GM13976 (cell line): ENCODE results near the gene TRIM65.

ENCODE experiments used
- DNase-seq: peaks from one replicate; pipeline ENCODE4 v3.0.0; 2012; ENCODE audit warnings: low spot score
- in situ Hi-C: fragments of 300-500 bp; cut with MboI; formaldehyde crosslinking; loops from one replicate; pipeline ENCODE4 v1.12.0; 2022; ENCODE audit warnings: low sequenced_read_pairs, mixed read lengths, inconsistent platforms; ENCODE audit not compliant: unreplicated experiment
- TF ChIP-seq, protein P1 (sequence below): IDR thresholded peaks from 2 replicates; pipeline ENCODE4 v1.5.1; 2012; ENCODE audit warnings: borderline replicate concordance, mild to moderate bottlenecking; ENCODE audit not compliant: insufficient read depth; ENCODE audit errors: extremely low read depth, missing control alignments, control extremely low read depth

The TRIM65 gene

DNA sequence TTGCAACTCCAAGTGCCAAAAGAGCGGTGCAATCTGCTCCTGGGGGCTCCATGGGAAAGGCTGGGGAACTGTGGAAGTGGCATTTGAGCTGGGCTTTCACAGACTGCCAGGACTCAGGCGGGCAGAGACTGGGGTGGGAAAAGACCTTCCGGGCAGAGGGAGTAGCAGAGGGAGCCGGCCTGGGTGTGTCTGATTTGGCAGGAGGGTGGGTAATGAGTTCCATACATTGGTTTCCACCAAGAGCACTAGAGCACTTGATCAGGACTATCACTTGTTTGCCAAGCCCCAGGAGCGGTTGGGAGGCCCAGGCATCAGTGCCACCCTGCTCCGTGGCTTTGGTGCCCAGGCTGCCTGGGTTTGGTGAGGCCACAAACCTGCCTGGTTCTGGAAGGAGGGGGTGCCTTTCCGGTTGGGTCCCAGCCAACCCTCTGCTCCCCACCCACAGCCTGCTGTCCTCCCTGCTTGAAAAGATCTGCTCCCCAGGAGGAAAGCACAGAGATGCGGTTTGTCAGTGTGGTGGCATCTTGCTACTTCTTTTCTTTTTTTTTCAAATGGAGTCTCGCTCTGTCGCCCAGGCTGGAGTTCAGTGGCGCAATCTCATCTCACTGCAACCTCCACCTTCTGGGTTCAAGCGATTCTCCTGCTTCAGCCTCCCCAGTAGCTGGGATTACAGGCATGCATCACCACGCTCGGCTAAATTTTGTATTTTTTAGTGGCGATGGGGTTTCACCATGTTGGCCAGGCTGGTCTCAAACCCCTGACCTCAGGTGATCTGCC lies 14.9 kb downstream of the TRIM65 start:
- TF ChIP-seq, protein P1, sequence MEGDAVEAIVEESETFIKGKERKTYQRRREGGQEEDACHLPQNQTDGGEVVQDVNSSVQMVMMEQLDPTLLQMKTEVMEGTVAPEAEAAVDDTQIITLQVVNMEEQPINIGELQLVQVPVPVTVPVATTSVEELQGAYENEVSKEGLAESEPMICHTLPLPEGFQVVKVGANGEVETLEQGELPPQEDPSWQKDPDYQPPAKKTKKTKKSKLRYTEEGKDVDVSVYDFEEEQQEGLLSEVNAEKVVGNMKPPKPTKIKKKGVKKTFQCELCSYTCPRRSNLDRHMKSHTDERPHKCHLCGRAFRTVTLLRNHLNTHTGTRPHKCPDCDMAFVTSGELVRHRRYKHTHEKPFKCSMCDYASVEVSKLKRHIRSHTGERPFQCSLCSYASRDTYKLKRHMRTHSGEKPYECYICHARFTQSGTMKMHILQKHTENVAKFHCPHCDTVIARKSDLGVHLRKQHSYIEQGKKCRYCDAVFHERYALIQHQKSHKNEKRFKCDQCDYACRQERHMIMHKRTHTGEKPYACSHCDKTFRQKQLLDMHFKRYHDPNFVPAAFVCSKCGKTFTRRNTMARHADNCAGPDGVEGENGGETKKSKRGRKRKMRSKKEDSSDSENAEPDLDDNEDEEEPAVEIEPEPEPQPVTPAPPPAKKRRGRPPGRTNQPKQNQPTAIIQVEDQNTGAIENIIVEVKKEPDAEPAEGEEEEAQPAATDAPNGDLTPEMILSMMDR: no peak
- in situ Hi-C loops: no loop called here
- no peak for DNase-seq

DNA sequence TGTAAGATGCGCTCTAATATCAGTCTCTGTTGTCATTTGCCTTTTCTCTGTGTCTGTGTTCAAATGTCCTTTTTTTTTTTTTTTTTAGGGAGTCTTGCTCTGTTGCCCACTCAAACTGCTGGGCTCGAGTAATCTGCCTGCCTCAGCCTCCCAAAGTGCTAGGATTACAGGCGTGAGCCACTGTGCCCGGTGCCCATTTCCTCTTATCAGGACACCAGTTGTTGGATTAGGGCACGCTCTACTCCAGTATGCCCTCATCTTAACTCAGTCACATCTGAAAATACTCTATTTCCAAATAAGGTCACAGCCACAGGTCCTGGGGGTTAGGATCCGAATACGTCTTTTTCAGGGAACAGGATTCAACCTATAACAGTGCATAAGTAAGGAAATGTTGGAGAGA lies 16.5 kb downstream of the TRIM65 start:
- in situ Hi-C loops: no loop called here
- TF ChIP-seq, protein P1: no peak
- DNase-seq: no peak

DNA sequence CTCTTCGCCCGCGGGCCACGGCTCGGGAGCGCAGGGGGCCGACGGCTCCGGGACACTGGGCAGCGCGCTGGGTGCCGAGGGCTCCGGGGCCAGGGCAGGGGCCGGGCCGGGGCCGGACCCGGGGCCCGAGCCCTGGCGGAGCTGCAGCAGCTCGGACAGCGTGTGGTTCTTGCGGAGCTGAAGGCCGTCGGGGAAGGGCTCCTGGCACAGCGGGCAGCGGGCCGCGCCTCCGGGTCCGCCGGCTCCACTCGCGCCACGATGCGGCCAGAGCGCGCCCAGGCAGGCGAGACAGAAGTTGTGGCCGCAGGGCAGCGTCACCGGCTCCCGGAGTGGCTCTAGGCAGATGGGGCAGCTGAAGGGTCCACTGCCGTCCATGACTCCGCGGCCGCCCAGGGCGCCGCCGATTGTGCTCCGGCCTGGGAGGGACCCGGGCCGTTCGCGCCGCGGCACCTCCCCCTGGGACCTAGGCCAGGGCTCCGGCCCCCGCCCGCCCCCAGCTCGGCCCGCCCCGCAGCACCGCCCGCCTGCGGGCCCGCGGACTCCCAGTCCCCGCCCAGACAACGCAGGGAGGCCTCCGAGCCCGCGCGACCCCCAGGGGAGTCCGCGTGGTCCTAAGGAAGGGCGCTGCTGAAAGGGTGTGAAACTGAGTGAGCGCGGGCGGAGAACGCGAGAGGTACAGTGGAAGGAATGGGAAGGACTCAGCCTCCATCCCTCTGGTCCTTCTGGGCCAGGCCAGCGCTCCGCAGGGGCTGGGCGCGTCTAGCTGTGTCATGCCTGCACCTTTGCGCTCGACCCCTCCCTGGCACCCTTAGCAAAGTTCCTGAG lies 18.4 kb downstream of the TRIM65 start, which contains the start of gene TRIM47:
Gene TRIM47, minus strand, starts transcription at position 408 of the 825 bp plus-strand sequence. Its CDS starts 33 bp downstream, at position 375.
- DNase-seq: peak; percentile 61
- in situ Hi-C loops: no loop called here
- TF ChIP-seq, protein P1: no peak

DNA sequence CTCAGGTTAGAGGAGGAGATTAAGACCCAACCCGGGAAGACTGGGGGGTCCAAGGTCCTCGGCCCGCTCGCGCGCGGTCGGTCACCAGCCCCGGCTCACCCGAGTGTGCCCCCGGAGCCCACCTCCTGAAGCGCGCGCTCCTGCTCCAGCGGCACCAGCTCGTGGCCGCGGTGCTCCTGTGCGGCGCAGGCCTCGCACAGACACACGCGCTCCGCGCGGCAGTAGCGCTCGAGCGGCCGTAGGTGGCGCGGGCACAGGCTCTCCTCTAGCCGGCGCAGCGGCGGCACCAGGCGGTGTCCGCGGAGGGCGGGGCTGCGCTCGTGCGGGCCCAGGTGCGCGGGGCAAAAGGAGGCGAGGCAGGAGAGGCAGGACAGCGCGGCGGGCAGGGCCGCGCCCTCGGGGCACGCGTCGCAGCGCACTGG lies 19.0 kb downstream of the TRIM65 start:
- in situ Hi-C loops: no loop called here
- DNase-seq: peak; percentile 77
- TF ChIP-seq, protein P1: peak; percentile 54

DNA sequence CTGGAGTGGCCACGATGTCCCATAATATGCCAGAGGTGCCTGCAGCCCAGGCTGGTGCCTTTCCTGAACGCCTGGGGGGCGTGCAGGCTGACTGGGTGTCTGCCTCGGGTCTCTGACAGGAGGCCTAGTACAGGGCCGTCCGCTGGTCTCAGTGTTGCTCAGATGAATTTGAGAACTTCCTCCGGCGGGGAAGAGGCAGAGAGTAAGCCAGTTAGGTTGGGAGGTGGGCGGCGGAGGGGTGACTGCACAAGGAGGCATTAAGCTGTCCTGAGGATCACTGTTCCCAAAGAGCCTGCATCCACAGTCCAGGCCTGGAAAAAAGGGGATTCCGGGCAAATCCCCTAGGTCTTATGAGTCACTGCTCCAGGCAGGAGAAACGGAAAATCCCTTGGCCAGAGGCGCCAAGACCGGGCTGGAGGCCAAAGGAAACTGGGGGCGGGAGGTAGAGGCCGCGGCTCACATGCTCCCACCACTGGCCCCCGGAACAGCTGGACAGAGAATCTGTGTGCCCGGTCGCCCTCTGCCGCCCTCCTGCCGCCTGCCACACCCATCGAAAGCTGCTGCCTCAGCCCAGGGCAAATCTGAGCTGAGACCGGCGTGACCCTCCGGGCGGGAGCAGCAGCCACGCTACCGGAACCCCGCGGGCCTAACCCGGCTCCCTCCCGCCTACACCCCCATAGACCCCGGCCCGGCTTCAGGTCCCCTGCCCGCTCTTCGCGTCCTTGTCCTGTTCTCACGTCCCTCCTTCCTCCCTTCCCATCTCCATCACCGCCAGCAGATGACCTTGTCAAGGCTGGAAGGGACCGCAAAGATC lies 19.6 kb downstream of the TRIM65 start:
- in situ Hi-C loops: no loop called here
- TF ChIP-seq, protein P1: peak; percentile 12
- DNase-seq: no peak
